Frontal cortex (tissue), 4 donors: ENCODE results near the gene CCDC40. TPM values are rescaled to one million over a fixed set of nuclear protein-coding genes. Genes with fewer than 3 reads are reported as not detected.

ENCODE experiments used
- DNase-seq, 2 donors: peaks; one replicate each; pipeline ENCODE4 v3.0.0; 2012; ENCODE audit warnings: low spot score in 2 of 2
- FAIRE-seq: peaks from 2 replicates; lab custom pipeline; 2012; peaks lifted over from hg19 to GRCh38; lab: Jason Lieb, UNC
- total RNA-seq: library from RNA; depleted of rRNA; stranded (reverse); fragments of >200 nt; gene quantifications from one replicate; pipeline ENCODE4 v1.2.3, GENCODE V29; 2014
- donor health status: control.
- donor health status: control.
- donor health status: control.

CCDC40 gene
- total RNA-seq, 1 donor from 2014 or later, result 6.5 TPM

- DNase-seq (no peak), FAIRE-seq (no peak)
Measured at GRCh38 chr17:80095844-80096475, 59.5 kb downstream of the CCDC40 start.

- FAIRE-seq (no peak), DNase-seq (no peak)
Measured at GRCh38 chr17:80096561-80097021, 60.1 kb downstream of the CCDC40 start.

GRCh38 chr17:80097127-80097621, 60.7 kb downstream of the CCDC40 start:
- DNase-seq (no peak), FAIRE-seq (no peak)

- DNase-seq (no peak), FAIRE-seq (no peak)
Measured at GRCh38 chr17:80097844-80098691, 61.6 kb downstream of the CCDC40 start.

GRCh38 chr17:80099291-80100034, 63.0 kb downstream of the CCDC40 start:
- FAIRE-seq, result no peak

GRCh38 chr17:80100035-80100323, 63.5 kb downstream of the CCDC40 start:
- DNase-seq (no peak), FAIRE-seq (no peak)

More at GRCh38 chr17:80099291-80100034, 63.0 kb downstream of the CCDC40 start:
- DNase-seq, result no peak

GRCh38 chr17:80101011-80101945, 64.8 kb downstream of the CCDC40 start, which contains the start of gene GAA:
TSS of gene GAA (plus strand) at chr17:80101581. CDS start at chr17:80104587, 3,006 bp downstream.
- DNase-seq, result peak; percentile 99
- FAIRE-seq, result no peak

- DNase-seq (peak in 1 of 2 donors; percentile 49), FAIRE-seq (no peak)
Measured at GRCh38 chr17:80101946-80102663, 65.7 kb downstream of the CCDC40 start.

GRCh38 chr17:80102664-80103448, 66.4 kb downstream of the CCDC40 start:
- DNase-seq (no peak), FAIRE-seq (no peak)

- no peak for DNase-seq
- FAIRE-seq, result no peak
Measured at GRCh38 chr17:80103449-80104085, 67.1 kb downstream of the CCDC40 start.

- no peak for FAIRE-seq
- DNase-seq, result no peak
Measured at GRCh38 chr17:80104321-80104955, 68.0 kb downstream of the CCDC40 start.

GRCh38 chr17:80104956-80105375, 68.5 kb downstream of the CCDC40 start:
- DNase-seq (no peak), FAIRE-seq (no peak)

GRCh38 chr17:80105762-80106161, 69.3 kb downstream of the CCDC40 start:
- peak in 1 of 2 donors; percentile 80 for DNase-seq
- no peak for FAIRE-seq

- no peak for DNase-seq
- FAIRE-seq, result no peak
Measured at GRCh38 chr17:80106176-80106575, 69.7 kb downstream of the CCDC40 start.

GRCh38 chr17:80106751-80107150, 70.3 kb downstream of the CCDC40 start:
- DNase-seq (no peak), FAIRE-seq (no peak)

- FAIRE-seq (no peak), DNase-seq (no peak)
Measured at GRCh38 chr17:80107231-80108021, 71.0 kb downstream of the CCDC40 start.
